Measurements from ENCODE around the gene MGLL. TPM values are rescaled to one million over a fixed set of nuclear protein-coding genes. Genes with fewer than 3 reads are reported as not detected.

Gene MGLL
- total and polyA plus RNA-seq, 4 donors, result 9.4 to 277 (median 74.2) TPM

- H3K27me3 ChIP-seq (ENCODE audit: control insufficient read depth in 4 of 4, insufficient read depth in 4 of 4, low read length in 3 of 4), result no peaks in the 10 kb centered on the region
- no peak for TF ChIP-seq EGR1 (IDR thresholded peaks at IDR 0.05; ENCODE audit: low read depth in 2 of 2)
- peak; percentile 28 to 38 for TF ChIP-seq RXRA (IDR thresholded peaks at IDR 0.05)
- peak overlapping the region; percentile 73 to 80 for H3K27ac ChIP-seq (ENCODE audit: low read depth in 1 of 2, low read length in 2 of 2)
- no peak for DNase-seq (ENCODE audit: low spot score)
- WGBS, result 20% methylated on average over 14 of the region's 14 CpGs
- peaks cover 0 to 8% (median 2%) of the 10 kb centered on the region in 4 donors for H3K36me3 ChIP-seq (ENCODE audit: control insufficient read depth in 4 of 4, insufficient read depth in 3 of 4, low read depth in 1 of 4, low read length in 3 of 4)
- peaks cover 7 to 41% (median 30%) of the 10 kb centered on the region in 4 donors for H3K4me1 ChIP-seq (ENCODE audit: control insufficient read depth in 4 of 4, insufficient read depth in 4 of 4, low read length in 3 of 4)
- peak overlapping the region in 2 of 3 donors; percentile 56 to 83 for H3K4me3 ChIP-seq (ENCODE audit: low read depth in 1 of 3, low read length in 3 of 3)
- no peaks in the 10 kb centered on the region for H3K9me3 ChIP-seq (ENCODE audit: control insufficient read depth in 4 of 4, low read length in 3 of 4)
- no peak overlapping the region for H3K9ac ChIP-seq (ENCODE audit: low read depth in 1 of 2, low read length in 2 of 2)
Observed at GRCh38 chr3:127823426-127823857, 1.1 kb upstream of the MGLL start.

DNA sequence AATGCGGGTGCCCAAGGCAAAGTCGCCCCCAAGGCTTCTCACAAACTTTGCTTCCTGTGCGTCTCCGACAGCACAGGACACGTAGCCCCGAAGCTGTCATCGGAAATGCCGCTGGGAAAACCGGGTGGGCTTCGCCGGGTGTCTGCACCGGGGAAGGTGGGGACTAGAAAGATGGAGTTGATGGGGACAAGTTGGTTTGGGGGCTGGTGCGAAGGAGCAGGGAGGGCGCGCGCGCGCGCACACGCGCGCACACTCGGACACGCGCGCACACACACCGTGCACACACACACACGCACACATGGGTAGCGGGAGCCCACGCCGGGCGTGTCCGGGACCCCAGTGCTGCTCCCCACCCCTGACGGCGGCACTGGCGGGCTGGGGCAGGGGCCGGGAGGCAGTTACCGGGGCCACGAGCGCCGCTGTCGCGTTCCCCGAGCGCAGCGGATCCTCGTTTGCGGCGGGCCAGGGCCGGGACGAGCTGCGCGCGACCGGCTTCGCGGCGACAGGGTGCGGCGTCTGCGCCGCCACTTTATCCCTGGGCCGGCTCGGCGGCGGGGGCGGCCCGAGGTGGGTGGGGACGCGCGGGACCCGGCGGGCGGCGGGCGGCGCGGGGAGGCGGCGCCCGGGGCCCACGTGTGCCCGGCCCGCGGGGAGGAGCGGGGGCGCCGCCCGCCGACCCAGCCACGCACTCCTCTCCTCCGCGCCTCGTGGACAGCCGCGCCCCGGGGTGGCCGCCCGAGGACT lies 539 bp upstream of the MGLL start:
- H3K9me3 ChIP-seq (ENCODE audit: control insufficient read depth in 4 of 4, low read length in 3 of 4), result no peaks in the 10 kb centered on the region
- peak overlapping the region; percentile 80 to 98 (median 83) for H3K4me3 ChIP-seq (ENCODE audit: low read depth in 1 of 3, low read length in 3 of 3)
- peak overlapping the region; percentile 80 to 87 for H3K27ac ChIP-seq (ENCODE audit: low read depth in 1 of 2, low read length in 2 of 2)
- TF ChIP-seq, protein P1, sequence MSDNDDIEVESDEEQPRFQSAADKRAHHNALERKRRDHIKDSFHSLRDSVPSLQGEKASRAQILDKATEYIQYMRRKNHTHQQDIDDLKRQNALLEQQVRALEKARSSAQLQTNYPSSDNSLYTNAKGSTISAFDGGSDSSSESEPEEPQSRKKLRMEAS (IDR thresholded peaks at IDR 0.05), result no peak
- TF ChIP-seq FOXA1 (IDR thresholded peaks at IDR 0.05), result no peak
- TF ChIP-seq FOXA2 (IDR thresholded peaks at IDR 0.05), result no peak
- TF ChIP-seq, protein P2, sequence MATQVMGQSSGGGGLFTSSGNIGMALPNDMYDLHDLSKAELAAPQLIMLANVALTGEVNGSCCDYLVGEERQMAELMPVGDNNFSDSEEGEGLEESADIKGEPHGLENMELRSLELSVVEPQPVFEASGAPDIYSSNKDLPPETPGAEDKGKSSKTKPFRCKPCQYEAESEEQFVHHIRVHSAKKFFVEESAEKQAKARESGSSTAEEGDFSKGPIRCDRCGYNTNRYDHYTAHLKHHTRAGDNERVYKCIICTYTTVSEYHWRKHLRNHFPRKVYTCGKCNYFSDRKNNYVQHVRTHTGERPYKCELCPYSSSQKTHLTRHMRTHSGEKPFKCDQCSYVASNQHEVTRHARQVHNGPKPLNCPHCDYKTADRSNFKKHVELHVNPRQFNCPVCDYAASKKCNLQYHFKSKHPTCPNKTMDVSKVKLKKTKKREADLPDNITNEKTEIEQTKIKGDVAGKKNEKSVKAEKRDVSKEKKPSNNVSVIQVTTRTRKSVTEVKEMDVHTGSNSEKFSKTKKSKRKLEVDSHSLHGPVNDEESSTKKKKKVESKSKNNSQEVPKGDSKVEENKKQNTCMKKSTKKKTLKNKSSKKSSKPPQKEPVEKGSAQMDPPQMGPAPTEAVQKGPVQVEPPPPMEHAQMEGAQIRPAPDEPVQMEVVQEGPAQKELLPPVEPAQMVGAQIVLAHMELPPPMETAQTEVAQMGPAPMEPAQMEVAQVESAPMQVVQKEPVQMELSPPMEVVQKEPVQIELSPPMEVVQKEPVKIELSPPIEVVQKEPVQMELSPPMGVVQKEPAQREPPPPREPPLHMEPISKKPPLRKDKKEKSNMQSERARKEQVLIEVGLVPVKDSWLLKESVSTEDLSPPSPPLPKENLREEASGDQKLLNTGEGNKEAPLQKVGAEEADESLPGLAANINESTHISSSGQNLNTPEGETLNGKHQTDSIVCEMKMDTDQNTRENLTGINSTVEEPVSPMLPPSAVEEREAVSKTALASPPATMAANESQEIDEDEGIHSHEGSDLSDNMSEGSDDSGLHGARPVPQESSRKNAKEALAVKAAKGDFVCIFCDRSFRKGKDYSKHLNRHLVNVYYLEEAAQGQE (IDR thresholded peaks at IDR 0.05), result peak; percentile 14
- peak; percentile 7 for TF ChIP-seq YY1 (IDR thresholded peaks at IDR 0.05)
- TF ChIP-seq RXRA (IDR thresholded peaks at IDR 0.05), result no peak
- no peak for TF ChIP-seq SP1 (IDR thresholded peaks at IDR 0.05)
- peak; percentile 23 for TF ChIP-seq CTCF (IDR thresholded peaks at IDR 0.05; ENCODE audit: low read depth, low read length, missing input control)
- TF ChIP-seq NR2F2 (IDR thresholded peaks at IDR 0.05), result no peak
- TF ChIP-seq ZBTB33 (IDR thresholded peaks at IDR 0.05), result no peak
- no peak for TF ChIP-seq TAF1 (conservative IDR thresholded peaks at IDR 0.05)
- peak; percentile 40 for TF ChIP-seq RAD21 (IDR thresholded peaks at IDR 0.05)
- no peak for TF ChIP-seq EGR1 (IDR thresholded peaks at IDR 0.05; ENCODE audit: low read depth in 2 of 2)
- no peak for TF ChIP-seq HNF4G (IDR thresholded peaks at IDR 0.05)
- no peak for TF ChIP-seq ATF3 (IDR thresholded peaks at IDR 0.05)
- no peak for TF ChIP-seq HNF4A (conservative IDR thresholded peaks at IDR 0.05)
- no peak for TF ChIP-seq GABPA (IDR thresholded peaks at IDR 0.05 in 1 of 2, conservative IDR thresholded peaks at IDR 0.05 in 1 of 2)
- TF ChIP-seq JUND (IDR thresholded peaks at IDR 0.05), result no peak
- WGBS, result under 1% methylated on average over 99 of the region's 99 CpGs
- peak overlapping the region; percentile 84 to 91 for H3K9ac ChIP-seq (ENCODE audit: low read depth in 1 of 2, low read length in 2 of 2)
- peaks cover 8 to 47% (median 33%) of the 10 kb centered on the region in 4 donors for H3K4me1 ChIP-seq (ENCODE audit: control insufficient read depth in 4 of 4, insufficient read depth in 4 of 4, low read length in 3 of 4)
- H3K36me3 ChIP-seq (ENCODE audit: control insufficient read depth in 4 of 4, insufficient read depth in 3 of 4, low read depth in 1 of 4, low read length in 3 of 4), result peaks cover 0 to 8% (median 2%) of the 10 kb centered on the region in 4 donors
- peak; percentile 50 for DNase-seq (ENCODE audit: low spot score)
- no peaks in the 10 kb centered on the region for H3K27me3 ChIP-seq (ENCODE audit: control insufficient read depth in 4 of 4, insufficient read depth in 4 of 4, low read length in 3 of 4)
